ENCODE data around the gene TMTC1. TPM values are rescaled to one million over a fixed set of nuclear protein-coding genes. Genes with fewer than 3 reads are reported as not detected.

Gene TMTC1
- total RNA-seq, 1 donor from 2014 or later: 35.3 TPM

DNA sequence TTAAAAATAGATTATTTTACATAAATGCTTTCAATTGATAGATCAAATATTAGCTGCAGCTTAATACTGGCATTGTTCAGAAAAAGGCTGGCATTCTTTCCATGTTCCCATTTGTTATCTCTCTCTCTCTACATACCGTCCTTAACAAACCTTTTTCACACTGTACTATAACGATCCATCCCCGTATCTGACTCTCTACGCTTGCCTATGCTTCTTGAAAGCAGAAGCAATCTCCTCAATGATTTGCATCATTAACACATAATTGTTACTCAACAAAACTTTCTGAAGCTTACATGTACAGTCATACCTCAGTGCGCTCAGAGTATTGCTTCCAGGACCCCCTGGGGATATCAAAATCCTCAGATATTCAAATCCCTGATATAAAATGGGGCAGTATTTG is 89.7 kb downstream of the TMTC1 start:
- Mint-ChIP-seq H3K4me1 (ENCODE audit: unreplicated experiment) (peaks cover 6% of the 10 kb centered on the region), H3K4me3 (ENCODE audit: unreplicated experiment) (no peak overlapping the region), H3K27me3 (ENCODE audit: unreplicated experiment) (no peaks in the 10 kb centered on the region), H3K36me3 (ENCODE audit: unreplicated experiment) (peaks cover 14% of the 10 kb centered on the region), H3K27ac (ENCODE audit: unreplicated experiment) (no peak overlapping the region), H3K9me3 (ENCODE audit: unreplicated experiment) (no peaks in the 10 kb centered on the region)
- TF ChIP-seq, protein P1, sequence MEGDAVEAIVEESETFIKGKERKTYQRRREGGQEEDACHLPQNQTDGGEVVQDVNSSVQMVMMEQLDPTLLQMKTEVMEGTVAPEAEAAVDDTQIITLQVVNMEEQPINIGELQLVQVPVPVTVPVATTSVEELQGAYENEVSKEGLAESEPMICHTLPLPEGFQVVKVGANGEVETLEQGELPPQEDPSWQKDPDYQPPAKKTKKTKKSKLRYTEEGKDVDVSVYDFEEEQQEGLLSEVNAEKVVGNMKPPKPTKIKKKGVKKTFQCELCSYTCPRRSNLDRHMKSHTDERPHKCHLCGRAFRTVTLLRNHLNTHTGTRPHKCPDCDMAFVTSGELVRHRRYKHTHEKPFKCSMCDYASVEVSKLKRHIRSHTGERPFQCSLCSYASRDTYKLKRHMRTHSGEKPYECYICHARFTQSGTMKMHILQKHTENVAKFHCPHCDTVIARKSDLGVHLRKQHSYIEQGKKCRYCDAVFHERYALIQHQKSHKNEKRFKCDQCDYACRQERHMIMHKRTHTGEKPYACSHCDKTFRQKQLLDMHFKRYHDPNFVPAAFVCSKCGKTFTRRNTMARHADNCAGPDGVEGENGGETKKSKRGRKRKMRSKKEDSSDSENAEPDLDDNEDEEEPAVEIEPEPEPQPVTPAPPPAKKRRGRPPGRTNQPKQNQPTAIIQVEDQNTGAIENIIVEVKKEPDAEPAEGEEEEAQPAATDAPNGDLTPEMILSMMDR (IDR thresholded peaks at IDR 0.05): no peak
- no peak for DNase-seq (ENCODE audit: extremely low spot score, unreplicated experiment)

DNA sequence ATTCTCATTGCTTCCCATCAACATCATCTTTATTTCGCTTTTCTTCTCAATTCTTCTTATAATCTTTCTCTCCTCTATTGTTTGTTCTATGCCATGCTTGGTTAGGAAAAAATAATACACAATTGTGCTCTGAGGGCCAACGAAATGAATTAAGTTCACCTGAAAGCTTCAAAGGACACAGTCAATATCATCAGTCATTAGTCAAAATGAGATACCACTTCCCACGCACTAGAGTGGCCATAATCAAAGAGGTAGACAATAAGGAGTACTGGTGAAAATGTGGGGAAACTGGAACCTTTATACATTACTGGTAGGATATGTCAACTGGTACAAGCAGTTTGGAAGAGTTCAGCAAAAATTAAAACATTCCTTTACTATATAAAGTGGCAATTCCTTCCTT is 91.5 kb downstream of the TMTC1 start:
- DNase-seq (ENCODE audit: extremely low spot score, unreplicated experiment): no peak
- H3K27ac Mint-ChIP-seq (ENCODE audit: unreplicated experiment): no peak overlapping the region
- peaks cover 14% of the 10 kb centered on the region for H3K36me3 Mint-ChIP-seq (ENCODE audit: unreplicated experiment)

DNA sequence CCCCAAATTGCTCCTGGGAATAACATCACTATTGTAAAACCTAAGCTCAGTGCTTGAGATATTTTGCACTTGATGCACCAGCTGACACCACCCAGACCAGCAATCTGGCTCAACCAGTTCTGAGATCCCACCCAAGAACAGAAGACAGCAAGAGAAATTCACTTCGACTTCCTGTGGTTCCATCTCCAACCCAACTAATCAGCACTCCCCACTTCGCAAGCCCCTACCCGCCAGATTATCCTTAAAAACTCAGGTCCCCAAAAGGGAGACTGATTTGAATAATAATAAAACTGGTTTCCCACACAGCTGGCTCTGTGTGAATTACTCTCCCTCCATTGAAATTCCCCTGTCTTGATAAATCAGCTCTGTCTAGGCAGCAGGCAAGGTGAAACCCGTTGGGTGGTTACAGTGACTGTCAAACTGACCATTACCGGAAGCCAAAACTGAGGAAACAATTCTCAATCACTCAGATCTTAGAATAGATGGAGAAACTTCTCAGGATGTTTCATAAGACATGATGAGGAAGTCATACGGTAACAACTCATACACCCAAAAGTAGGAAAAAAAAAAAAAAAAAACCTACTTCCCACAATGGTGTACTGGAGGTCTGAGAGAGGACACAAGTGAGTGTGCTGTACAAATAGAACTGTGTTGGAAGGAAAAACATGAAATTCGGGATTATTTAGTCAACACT is 92.4 kb downstream of the TMTC1 start:
- Mint-ChIP-seq H3K4me3 (ENCODE audit: unreplicated experiment) (no peak overlapping the region), H3K9me3 (ENCODE audit: unreplicated experiment) (no peaks in the 10 kb centered on the region), H3K36me3 (ENCODE audit: unreplicated experiment) (peaks cover 14% of the 10 kb centered on the region), H3K27me3 (ENCODE audit: unreplicated experiment) (no peaks in the 10 kb centered on the region), H3K27ac (ENCODE audit: unreplicated experiment) (no peak overlapping the region), H3K4me1 (ENCODE audit: unreplicated experiment) (no peaks in the 10 kb centered on the region)
- DNase-seq (ENCODE audit: extremely low spot score, unreplicated experiment): no peak
- TF ChIP-seq, protein P1 (IDR thresholded peaks at IDR 0.05): no peak

More for the DNA sequence above, 91.5 kb downstream of the TMTC1 start:
- Mint-ChIP-seq H3K9me3 (ENCODE audit: unreplicated experiment) (no peaks in the 10 kb centered on the region), H3K4me1 (ENCODE audit: unreplicated experiment) (no peaks in the 10 kb centered on the region), H3K4me3 (ENCODE audit: unreplicated experiment) (no peak overlapping the region), H3K27me3 (ENCODE audit: unreplicated experiment) (no peaks in the 10 kb centered on the region)
- TF ChIP-seq, protein P1 (IDR thresholded peaks at IDR 0.05): no peak

DNA sequence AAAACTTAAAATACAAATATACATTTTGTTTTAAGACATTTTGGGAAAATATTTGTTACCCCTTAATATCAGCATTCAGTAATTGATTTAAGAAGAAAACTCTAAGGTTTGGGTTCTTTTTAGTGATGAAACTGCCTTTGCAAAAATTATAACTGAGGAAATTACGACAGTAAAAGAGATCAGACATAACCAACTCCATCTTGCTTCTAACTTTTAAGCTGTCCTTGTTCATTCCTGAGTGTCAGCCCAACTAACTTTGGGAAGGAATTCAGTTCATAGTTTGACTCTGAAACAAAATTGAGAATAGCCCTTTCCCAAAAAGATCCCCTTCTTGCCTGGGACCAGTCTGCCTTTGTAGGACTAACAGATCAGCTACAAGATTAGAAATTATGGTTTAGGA is 93.0 kb downstream of the TMTC1 start:
- TF ChIP-seq, protein P1 (IDR thresholded peaks at IDR 0.05): no peak
- no peak for DNase-seq (ENCODE audit: extremely low spot score, unreplicated experiment)
- no peak overlapping the region for H3K4me3 Mint-ChIP-seq (ENCODE audit: unreplicated experiment)
- no peaks in the 10 kb centered on the region for H3K9me3 Mint-ChIP-seq (ENCODE audit: unreplicated experiment)
- H3K36me3 Mint-ChIP-seq (ENCODE audit: unreplicated experiment): peaks cover 14% of the 10 kb centered on the region
- no peak overlapping the region for H3K27ac Mint-ChIP-seq (ENCODE audit: unreplicated experiment)
- no peaks in the 10 kb centered on the region for H3K27me3 Mint-ChIP-seq (ENCODE audit: unreplicated experiment)
- H3K4me1 Mint-ChIP-seq (ENCODE audit: unreplicated experiment): no peaks in the 10 kb centered on the region

DNA sequence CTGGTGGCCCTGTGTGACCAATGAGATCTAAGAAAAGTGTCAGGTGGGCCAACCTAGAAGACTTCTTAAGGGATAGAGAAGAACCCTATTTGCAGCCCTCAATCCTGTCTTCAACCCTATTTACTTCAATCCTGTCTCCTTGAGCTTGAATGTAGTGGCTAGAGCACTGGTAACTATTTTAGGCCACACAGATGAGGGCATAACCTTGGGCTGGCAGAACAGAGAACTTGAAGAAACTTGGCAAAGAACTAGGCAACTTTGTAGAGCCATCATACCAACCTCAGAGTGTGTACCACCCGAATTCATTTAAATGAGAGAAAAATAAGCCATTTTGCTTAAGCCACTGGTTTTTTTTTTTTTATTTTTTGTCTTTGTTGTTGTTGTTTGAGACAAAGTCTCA is 94.8 kb downstream of the TMTC1 start:
- TF ChIP-seq, protein P1 (IDR thresholded peaks at IDR 0.05): no peak
- peaks cover 14% of the 10 kb centered on the region for H3K36me3 Mint-ChIP-seq (ENCODE audit: unreplicated experiment)
- DNase-seq (ENCODE audit: extremely low spot score, unreplicated experiment): no peak
- H3K27ac Mint-ChIP-seq (ENCODE audit: unreplicated experiment): no peak overlapping the region
- no peaks in the 10 kb centered on the region for H3K9me3 Mint-ChIP-seq (ENCODE audit: unreplicated experiment)
- H3K27me3 Mint-ChIP-seq (ENCODE audit: unreplicated experiment): no peaks in the 10 kb centered on the region
- H3K4me1 Mint-ChIP-seq (ENCODE audit: unreplicated experiment): no peaks in the 10 kb centered on the region
- H3K4me3 Mint-ChIP-seq (ENCODE audit: unreplicated experiment): no peak overlapping the region

All from osteocyte (in vitro differentiated cells).